Measurements from ENCODE around the gene DGKH.
"Not testable (repeated sequence)": the region's sequence is repeated elsewhere in the genome, so short reads cannot be mapped to it uniquely, and the experiment has no call there.

DGKH gene

GRCh38 chr13:42215578-42216421, 167.4 kb downstream of the DGKH start:
- in situ Hi-C loops (cut with HindIII; ENCODE audit: low sequenced_read_pairs): no loop called here

- in situ Hi-C loops (cut with HindIII; ENCODE audit: low sequenced_read_pairs): no loop called here
These were observed 167.9 kb downstream of the DGKH start for GRCh38 chr13:42216422-42216735.

GRCh38 chr13:42218576-42218975, 170.1 kb downstream of the DGKH start:
- in situ Hi-C loops (cut with HindIII; ENCODE audit: low sequenced_read_pairs): no loop called here

- in situ Hi-C loops (cut with HindIII; ENCODE audit: low sequenced_read_pairs): no loop called here
These were observed 170.6 kb downstream of the DGKH start for GRCh38 chr13:42219051-42219450.

- in situ Hi-C loops (cut with HindIII; ENCODE audit: low sequenced_read_pairs): no loop called here
These were observed 171.4 kb downstream of the DGKH start for GRCh38 chr13:42219876-42220275.

- in situ Hi-C loops (cut with HindIII; ENCODE audit: low sequenced_read_pairs): no loop called here
These were observed 172.8 kb downstream of the DGKH start for GRCh38 chr13:42221121-42221765.

- in situ Hi-C loops (cut with HindIII; ENCODE audit: low sequenced_read_pairs): no loop called here
These were observed 175.2 kb downstream of the DGKH start for GRCh38 chr13:42223681-42224080.

- in situ Hi-C loops (cut with HindIII; ENCODE audit: low sequenced_read_pairs): no loop called here
These were observed 176.6 kb downstream of the DGKH start for GRCh38 chr13:42225051-42225450.

- in situ Hi-C loops (cut with HindIII; ENCODE audit: low sequenced_read_pairs): not testable (repeated sequence)
These were observed 178.3 kb downstream of the DGKH start for GRCh38 chr13:42226759-42227158.

GRCh38 chr13:42228527-42228926, 180.1 kb downstream of the DGKH start:
- in situ Hi-C loops (cut with HindIII; ENCODE audit: low sequenced_read_pairs): no loop called here

- in situ Hi-C loops (cut with HindIII; ENCODE audit: low sequenced_read_pairs): no loop called here
These were observed 180.8 kb downstream of the DGKH start for GRCh38 chr13:42229287-42229686.

- in situ Hi-C loops (cut with HindIII; ENCODE audit: low sequenced_read_pairs): no loop called here
These were observed 184.2 kb downstream of the DGKH start for GRCh38 chr13:42232671-42233070.

- in situ Hi-C loops (cut with HindIII; ENCODE audit: low sequenced_read_pairs): no loop called here
These were observed 185.3 kb downstream of the DGKH start for GRCh38 chr13:42233726-42234125.

- in situ Hi-C loops (cut with HindIII; ENCODE audit: low sequenced_read_pairs): no loop called here
These were observed 190.7 kb downstream of the DGKH start for GRCh38 chr13:42239161-42239560.

GRCh38 chr13:42239644-42240043, 191.2 kb downstream of the DGKH start:
- in situ Hi-C loops (cut with HindIII; ENCODE audit: low sequenced_read_pairs): no loop called here

GRCh38 chr13:42246541-42246940, 198.1 kb downstream of the DGKH start:
- in situ Hi-C loops (cut with HindIII; ENCODE audit: low sequenced_read_pairs): no loop called here

- in situ Hi-C loops (cut with HindIII; ENCODE audit: low sequenced_read_pairs): no loop called here
These were observed 199.4 kb downstream of the DGKH start for GRCh38 chr13:42247883-42248282.

GRCh38 chr13:42255886-42256285, 207.4 kb downstream of the DGKH start:
- in situ Hi-C loops (cut with HindIII; ENCODE audit: low sequenced_read_pairs): no loop called here

GRCh38 chr13:42258747-42259146, 210.3 kb downstream of the DGKH start:
- in situ Hi-C loops (cut with HindIII; ENCODE audit: low sequenced_read_pairs): no loop called here

- in situ Hi-C loops (cut with HindIII; ENCODE audit: low sequenced_read_pairs): no loop called here
These were observed 211.1 kb downstream of the DGKH start for GRCh38 chr13:42259515-42259914.

- in situ Hi-C loops (cut with HindIII; ENCODE audit: low sequenced_read_pairs): no loop called here
These were observed 212.6 kb downstream of the DGKH start for GRCh38 chr13:42260903-42261654.

- in situ Hi-C loops (cut with HindIII; ENCODE audit: low sequenced_read_pairs): no loop called here
These were observed 218.0 kb downstream of the DGKH start for GRCh38 chr13:42266473-42266872.

Data from endothelial cell of hepatic sinusoid (primary cell).